Activated CD4-positive, alpha-beta T cell treated with anti-CD3 and anti-CD28 coated beads, Interleukin-2, amount 50 U/mL, for 48 hours (primary cell): ENCODE measurements around the gene YJU2.
A peak's percentile ranks its signal among the peaks of the same experiment; 100 is the strongest.

Source experiments
- DNase-seq, 2 experiments: peaks; one replicate each; pipeline ENCODE4 v3.0.0-alpha.2; 2020

Gene YJU2

GRCh38 chr19:4301590-4302242 lies 54.8 kb downstream of the YJU2 start:
- DNase-seq = no peak

GRCh38 chr19:4302243-4302640 lies 55.4 kb downstream of the YJU2 start, which contains the start of gene TMIGD2:
TSS of gene TMIGD2 (minus strand) at chr19:4302389. CDS start at chr19:4302385, 4 bp downstream.
- DNase-seq = peak in 1 of 2 experiments; percentile 24

GRCh38 chr19:4303819-4304537 lies 57.1 kb downstream of the YJU2 start:
- DNase-seq = no peak

GRCh38 chr19:4304538-4305256 lies 57.8 kb downstream of the YJU2 start, which contains the start of gene FSD1:
TSS of gene FSD1 (plus strand) at chr19:4304598. CDS start at chr19:4304747, 149 bp downstream.
- peak; percentile 81 to 83 for DNase-seq

GRCh38 chr19:4305257-4305612 lies 58.4 kb downstream of the YJU2 start:
- no peak for DNase-seq

GRCh38 chr19:4305659-4306058 lies 58.8 kb downstream of the YJU2 start:
- no peak for DNase-seq

- DNase-seq = peak in 1 of 2 experiments; percentile 19
These were observed 63.6 kb downstream of the YJU2 start for GRCh38 chr19:4310247-4311121.

- no peak for DNase-seq
These were observed 67.1 kb downstream of the YJU2 start for GRCh38 chr19:4313847-4314490.

GRCh38 chr19:4316956-4317355 lies 70.1 kb downstream of the YJU2 start:
- no peak for DNase-seq

- DNase-seq = no peak
These were observed 71.6 kb downstream of the YJU2 start for GRCh38 chr19:4318460-4318859.
